Keratinocyte (primary cell): ENCODE data around the gene HAND2.

Experiments
- EZH2 ChIP-seq: IDR thresholded peaks from one replicate; pipeline ENCODE4 v1.6.1; 2012; ENCODE audit warnings: inconsistent platforms, mild to moderate bottlenecking, low read length, moderate library complexity
- TF ChIP-seq, protein P1 (sequence below), 3 experiments: IDR thresholded peaks in 1 of 3; conservative IDR thresholded peaks in 1 of 3; optimal IDR thresholded peaks in 1 of 3; 2 replicates in 2 of 3; 3 replicates in 1 of 3; pipeline versions ENCODE3 to v1.5.1; 2011; ENCODE audit warnings: low read length in 3 of 3, mild to moderate bottlenecking in 3 of 3, moderate library complexity in 2 of 3, control low read depth in 1 of 3, inconsistent platforms in 1 of 3; ENCODE audit not compliant: insufficient read depth in 2 of 3; ENCODE audit errors: extremely low read depth in 1 of 3

DNA sequence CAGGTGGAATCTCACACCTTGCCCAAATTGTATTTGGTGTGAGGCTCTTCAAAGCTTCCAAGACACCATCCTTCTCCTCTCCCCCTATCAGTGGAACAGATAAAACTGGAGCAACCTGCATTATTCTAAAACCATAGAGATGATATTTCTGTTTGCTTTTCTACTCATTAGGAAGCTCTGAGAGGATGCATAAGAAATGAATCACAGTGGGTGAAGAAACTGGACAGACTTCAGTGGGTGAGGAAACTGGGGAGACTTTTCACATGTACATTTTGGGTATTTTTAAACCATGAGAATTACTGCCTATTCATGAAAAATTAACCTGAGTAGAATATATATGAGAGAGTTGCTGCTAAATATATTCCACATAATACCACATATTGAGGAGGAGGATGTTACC, 16.4 kb downstream of the HAND2 start:
- TF ChIP-seq EZH2 = no peak
- TF ChIP-seq, protein P1, sequence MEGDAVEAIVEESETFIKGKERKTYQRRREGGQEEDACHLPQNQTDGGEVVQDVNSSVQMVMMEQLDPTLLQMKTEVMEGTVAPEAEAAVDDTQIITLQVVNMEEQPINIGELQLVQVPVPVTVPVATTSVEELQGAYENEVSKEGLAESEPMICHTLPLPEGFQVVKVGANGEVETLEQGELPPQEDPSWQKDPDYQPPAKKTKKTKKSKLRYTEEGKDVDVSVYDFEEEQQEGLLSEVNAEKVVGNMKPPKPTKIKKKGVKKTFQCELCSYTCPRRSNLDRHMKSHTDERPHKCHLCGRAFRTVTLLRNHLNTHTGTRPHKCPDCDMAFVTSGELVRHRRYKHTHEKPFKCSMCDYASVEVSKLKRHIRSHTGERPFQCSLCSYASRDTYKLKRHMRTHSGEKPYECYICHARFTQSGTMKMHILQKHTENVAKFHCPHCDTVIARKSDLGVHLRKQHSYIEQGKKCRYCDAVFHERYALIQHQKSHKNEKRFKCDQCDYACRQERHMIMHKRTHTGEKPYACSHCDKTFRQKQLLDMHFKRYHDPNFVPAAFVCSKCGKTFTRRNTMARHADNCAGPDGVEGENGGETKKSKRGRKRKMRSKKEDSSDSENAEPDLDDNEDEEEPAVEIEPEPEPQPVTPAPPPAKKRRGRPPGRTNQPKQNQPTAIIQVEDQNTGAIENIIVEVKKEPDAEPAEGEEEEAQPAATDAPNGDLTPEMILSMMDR (optimal IDR thresholded peaks at IDR 0.05 in 1 of 3, IDR thresholded peaks at IDR 0.05 in 1 of 3, conservative IDR thresholded peaks at IDR 0.05 in 1 of 3; ENCODE audit: extremely low read depth in 1 of 3, insufficient read depth in 2 of 3, low read length in 3 of 3) = no peak
